Psoas muscle (tissue), 8 donors: ENCODE measurements around the gene C3orf80. TPM values are rescaled to one million over a fixed set of nuclear protein-coding genes. Genes with fewer than 3 reads are reported as not detected.

Experiments used
- ATAC-seq, 4 donors: fragments of 200-7000 bp; cut with Tn5 transposase; one replicate each; pipeline ENCODE4 v1.9.1; 2020; ENCODE audit warnings: moderate library complexity in 3 of 4, mild to moderate bottlenecking in 2 of 4
- DNase-seq, 2 donors: peaks; one replicate each; pipeline ENCODE4 v3.0.0-alpha.2; 2020
- H3K27ac ChIP-seq: fragments of 200-600 bp; one replicate; pipeline ENCODE4 v1.8.0; 2022
- H3K27me3 ChIP-seq, 3 donors: fragments of 200-600 bp in 1 of 3; one replicate each; pipeline versions ENCODE4 v1.6.1 to v1.8.0; 2013 to 2022; ENCODE audit warnings: low read length in 2 of 3, mild to moderate bottlenecking in 2 of 3, moderate library complexity in 1 of 3; ENCODE audit not compliant: insufficient read depth in 3 of 3
- H3K36me3 ChIP-seq, 2 donors: fragments of 200-600 bp in 1 of 2; one replicate each; pipeline versions ENCODE4 v1.6.1 to v1.8.0; 2013 to 2022; ENCODE audit warnings: low read depth in 1 of 2, mild to moderate bottlenecking in 1 of 2, moderate library complexity in 1 of 2; ENCODE audit not compliant: insufficient read depth in 1 of 2
- H3K4me1 ChIP-seq: fragments of 200-600 bp; one replicate; pipeline ENCODE4 v1.8.0; 2022
- H3K4me3 ChIP-seq: fragments of 200-600 bp; one replicate; pipeline ENCODE4 v1.8.0; 2022; ENCODE audit warnings: mild to moderate bottlenecking
- H3K9me3 ChIP-seq: fragments of 200-600 bp; one replicate; pipeline ENCODE4 v1.8.0; 2022
- CTCF ChIP-seq: fragments of 200-600 bp; IDR thresholded peaks from one replicate; pipeline ENCODE4 v1.8.0; 2022; ENCODE audit warnings: antibody characterized with exemption
- WGBS, 3 donors: extraction: QIAGEN DNeasy Blood & Tissue Kit; methylation state at CpG; one replicate each; pipeline versions ENCODE4 v1.1.6 to v1.1.7; 2013; 5-methylcytosine and 5-hydroxymethylcytosine counted together
- intact Hi-C, 2 donors: fragments of 100-400 bp; cut with DNase I; formaldehyde crosslinking; loops; one replicate each; pipeline versions ENCODE4 v1.11.0 to v1.14.2; 2022
- polyA plus RNA-seq, 3 donors: library from polyadenylated mRNA; stranded (reverse); fragments of 200-250 nt; gene quantifications; one replicate each; pipeline ENCODE4 v1.2.3, GENCODE V29; 2013
- total RNA-seq, 4 donors: library from RNA; stranded (reverse); fragmentation: NEBNext Ultra II Directional in 2 of 4; extraction: Animal tissue kit (Norgen Biotek cat#: 25700) in 2 of 4; gene quantifications; one replicate each; pipeline versions ENCODE4 v1.2.1 to v1.2.4, GENCODE V29; 2021 to 2023
- donor health status: healthy with polysubstance abuse.
- donor health status: DM: no; HTN: no; CAD: no; lungs with moderate emphysema.
- donor health status: Bipolar disorder and iron deficiency.
- donor health status: healthy.
- donor health status: DM: yes; HTN: yes; CAD: no.
- donor health status: DM: no; HTN: no; CAD: no.
- donor health status: DM: no; HTN: no; CAD: no.
- donor health status: DM: yes; HTN: yes; CAD: no.

The C3orf80 gene
- total and polyA plus RNA-seq, 7 donors: 0.04 to 0.26 (median 0.07) TPM; not detected in 3

- Histone ChIP-seq H3K27ac (no peak overlapping the region), H3K27me3 (peaks cover 0 to 4% (median 0%) of the 10 kb centered on the region in 3 donors), H3K4me3 (no peak overlapping the region), H3K9me3 (no peaks in the 10 kb centered on the region), H3K4me1 (no peaks in the 10 kb centered on the region), H3K36me3 (no peaks in the 10 kb centered on the region)
- WGBS, 3 donors: 8 to 15% (median 9%) methylated on average over 11 of the region's 11 CpGs
- intact Hi-C loops: no loop called here
- DNase-seq (no peak), ATAC-seq (no peak)
- TF ChIP-seq CTCF: no peak
Measured at GRCh38 chr3:160180581-160181216, 44.5 kb upstream of the C3orf80 start.

GRCh38 chr3:160183345-160184076 is 41.7 kb upstream of the C3orf80 start:
- no peaks in the 10 kb centered on the region for H3K4me1 ChIP-seq
- no peaks in the 10 kb centered on the region for H3K9me3 ChIP-seq
- H3K36me3 ChIP-seq: no peaks in the 10 kb centered on the region
- intact Hi-C loops: no loop called here
- ATAC-seq: no peak
- H3K4me3 ChIP-seq: no peak overlapping the region
- no peak for DNase-seq
- no peak for TF ChIP-seq CTCF
- H3K27me3 ChIP-seq: peaks cover 0 to 11% (median 3%) of the 10 kb centered on the region in 3 donors
- 77 to 92% (median 91%) methylated on average over 4 of the region's 4 CpGs for WGBS, 3 donors
- no peak overlapping the region for H3K27ac ChIP-seq

GRCh38 chr3:160184655-160185054 is 40.6 kb upstream of the C3orf80 start:
- WGBS, 3 donors: 55 to 69% (median 68%) methylated on average over 3 of the region's 3 CpGs
- Histone ChIP-seq H3K27me3 (peaks cover 0 to 11% (median 3%) of the 10 kb centered on the region in 3 donors), H3K4me1 (no peaks in the 10 kb centered on the region), H3K9me3 (no peaks in the 10 kb centered on the region), H3K4me3 (no peak overlapping the region), H3K36me3 (no peaks in the 10 kb centered on the region), H3K27ac (no peak overlapping the region)
- no peak for TF ChIP-seq CTCF
- ATAC-seq: no peak
- intact Hi-C loops: no loop called here
- DNase-seq: no peak

- no peaks in the 10 kb centered on the region for H3K4me1 ChIP-seq
- no peak for TF ChIP-seq CTCF
- no peak for ATAC-seq
- no peaks in the 10 kb centered on the region for H3K9me3 ChIP-seq
- no peak overlapping the region for H3K27ac ChIP-seq
- intact Hi-C loops: no loop called here
- peaks cover 0 to 11% (median 3%) of the 10 kb centered on the region in 3 donors for H3K27me3 ChIP-seq
- H3K4me3 ChIP-seq: no peak overlapping the region
- no peaks in the 10 kb centered on the region for H3K36me3 ChIP-seq
- no peak for DNase-seq
Measured at GRCh38 chr3:160185751-160186150, 39.5 kb upstream of the C3orf80 start.
